SH-SY5Y (cell line): ENCODE measurements around the gene KCNJ1.

Experiments used
- GATA2 ChIP-seq: IDR thresholded peaks from 2 replicates; pipeline ENCODE4 v1.6.1; 2011; ENCODE audit warnings: mild to moderate bottlenecking, low read depth, low read length
- GATA3 ChIP-seq: IDR thresholded peaks from 2 replicates; pipeline ENCODE4 v1.6.1; 2011; ENCODE audit warnings: low read depth, mild to moderate bottlenecking, low read length, moderate library complexity

The KCNJ1 gene

DNA sequence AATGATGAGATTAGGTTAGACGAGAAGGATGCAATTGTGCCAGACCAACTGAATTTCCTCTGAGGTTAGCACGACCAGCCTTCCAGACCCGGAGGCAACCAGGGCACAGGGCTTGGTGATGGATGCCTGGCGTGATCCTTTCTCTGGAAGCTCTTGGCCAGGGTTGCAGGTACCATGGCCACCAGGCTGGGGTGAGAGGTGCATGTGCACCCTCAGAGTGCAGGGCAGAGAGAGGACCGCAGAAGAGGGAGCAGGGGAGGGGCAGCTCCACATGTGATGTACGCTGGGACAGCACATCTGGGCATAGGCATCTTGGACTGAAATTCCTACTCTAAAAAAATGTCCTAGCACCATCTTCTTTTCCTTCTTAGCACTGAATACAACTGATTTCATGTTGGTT, 10.9 kb downstream of the KCNJ1 start:
- TF ChIP-seq GATA3, result no peak
- no peak for TF ChIP-seq GATA2

- no peak for TF ChIP-seq GATA2
- no peak for TF ChIP-seq GATA3
Observed at GRCh38 chr11:128854841-128855240, 12.3 kb downstream of the KCNJ1 start.

DNA sequence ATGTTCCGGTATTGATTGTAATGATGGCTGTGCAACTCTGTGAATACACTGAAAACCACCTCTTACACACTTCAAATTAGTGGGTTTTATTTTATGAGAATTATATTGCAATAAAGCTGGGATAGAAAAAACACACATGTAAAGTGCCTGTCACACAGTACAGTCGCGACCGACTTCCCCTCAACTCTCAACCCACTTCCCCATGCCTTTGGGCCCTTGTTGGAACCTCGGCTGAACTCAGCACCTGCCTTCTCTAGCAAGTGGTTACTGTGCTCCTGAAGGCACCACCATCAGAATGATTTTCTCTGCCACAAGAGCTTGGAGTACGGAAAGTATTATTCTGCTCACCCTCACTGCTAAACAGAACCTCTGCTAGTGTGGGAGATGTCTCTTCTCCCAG, 13.5 kb downstream of the KCNJ1 start:
- TF ChIP-seq GATA3, result no peak

GRCh38 chr11:128852327-128853023, 14.6 kb downstream of the KCNJ1 start:
- TF ChIP-seq GATA3, result no peak
- no peak for TF ChIP-seq GATA2

- TF ChIP-seq GATA3, result no peak
- no peak for TF ChIP-seq GATA2
Observed at GRCh38 chr11:128848815-128849455, 18.2 kb downstream of the KCNJ1 start.

DNA sequence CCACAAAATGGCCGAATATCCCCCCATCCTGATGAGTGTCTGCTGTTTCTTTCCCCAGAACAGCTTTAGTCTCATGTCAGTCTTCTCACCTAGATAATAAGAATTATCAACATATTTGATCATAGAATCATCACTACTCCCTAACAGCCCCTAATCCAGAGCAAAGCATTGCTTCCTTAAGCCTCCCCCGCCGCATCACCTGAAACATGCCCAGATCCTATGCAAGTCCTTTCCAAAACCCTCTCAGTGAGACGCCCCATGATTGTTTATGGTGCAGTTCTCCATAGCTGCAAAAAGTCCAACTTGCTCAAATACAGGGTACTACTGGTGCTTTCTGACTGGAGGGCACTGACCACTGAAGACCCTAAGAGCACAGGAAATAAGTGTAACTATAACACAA, 20.1 kb downstream of the KCNJ1 start:
- TF ChIP-seq GATA2, result no peak
- no peak for TF ChIP-seq GATA3

GRCh38 chr11:128845334-128845780, 21.7 kb downstream of the KCNJ1 start:
- TF ChIP-seq GATA3, result no peak
- TF ChIP-seq GATA2, result no peak

DNA sequence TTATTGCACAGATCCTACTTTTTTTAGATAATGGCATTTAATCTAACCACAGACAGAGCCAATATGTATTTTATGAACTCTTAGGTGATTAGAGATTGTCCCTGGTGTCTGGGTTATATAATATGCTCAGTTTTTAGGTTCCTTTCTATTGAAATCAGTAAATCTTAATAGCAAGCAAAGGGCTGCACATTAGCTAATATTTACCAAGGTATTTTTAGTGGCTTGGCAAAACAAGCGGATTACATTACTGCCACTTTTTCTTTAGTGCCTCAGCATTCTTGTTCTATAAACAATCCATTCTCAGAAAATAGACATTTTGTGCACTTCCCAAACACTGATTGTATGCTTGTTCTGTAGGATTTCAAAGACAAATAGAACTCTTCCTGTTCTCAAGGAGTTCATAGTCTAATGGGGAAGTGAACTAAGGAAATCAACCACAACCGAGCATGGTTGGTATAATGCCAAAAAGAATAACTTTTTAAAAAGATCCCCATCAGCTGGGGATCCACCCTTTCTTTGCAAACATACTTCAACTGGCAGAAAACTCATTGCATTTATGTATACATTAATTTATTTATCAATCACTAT, 23.8 kb downstream of the KCNJ1 start:
- no peak for TF ChIP-seq GATA2
- TF ChIP-seq GATA3, result no peak

- TF ChIP-seq GATA2, result no peak
- TF ChIP-seq GATA3, result no peak
Observed at GRCh38 chr11:128841461-128842072, 25.5 kb downstream of the KCNJ1 start.

- TF ChIP-seq GATA2 (no peak), GATA3 (no peak)
Observed at GRCh38 chr11:128840783-128841182, 26.3 kb downstream of the KCNJ1 start.

- TF ChIP-seq GATA3 (no peak), GATA2 (no peak)
Observed at GRCh38 chr11:128840137-128840536, 27.0 kb downstream of the KCNJ1 start.

DNA sequence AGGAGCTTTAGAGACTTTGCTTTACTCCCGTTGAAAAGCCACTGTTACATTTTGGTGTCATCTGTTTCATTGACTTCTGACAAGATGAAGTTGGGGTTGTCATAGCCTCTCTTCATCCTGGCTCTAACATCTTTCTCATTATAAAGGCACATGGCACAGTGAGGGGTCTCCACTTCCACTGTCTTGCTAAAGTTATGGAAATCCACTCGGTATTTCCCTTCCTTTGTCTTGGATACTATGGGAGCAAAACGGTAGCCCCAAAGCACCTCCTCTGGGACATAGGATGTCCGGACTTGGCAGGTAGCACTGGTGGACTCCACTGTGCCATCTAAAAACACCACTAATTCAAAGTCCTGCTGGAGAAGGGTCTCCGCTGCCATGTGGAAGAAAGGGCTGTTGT, 28.0 kb downstream of the KCNJ1 start:
- TF ChIP-seq GATA3 (no peak), GATA2 (no peak)

DNA sequence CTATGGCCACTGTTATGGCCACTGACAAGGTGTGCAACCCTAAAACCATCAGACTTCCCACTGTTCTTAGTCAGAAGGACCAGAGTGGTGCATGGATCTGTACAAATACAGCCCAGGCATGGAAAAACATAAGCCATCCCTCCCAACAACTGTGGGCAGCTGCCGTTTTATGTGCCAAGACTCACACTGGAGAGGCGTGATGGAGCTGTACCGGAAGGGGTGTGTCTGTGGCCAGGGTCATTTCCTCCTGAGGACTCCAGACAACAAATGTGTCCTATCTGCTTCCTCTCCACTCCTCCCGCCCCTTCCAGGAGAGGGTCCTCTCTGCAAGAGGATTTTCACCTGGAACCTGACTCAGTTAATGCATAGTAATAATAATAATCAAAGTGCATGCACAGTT, 29.5 kb downstream of the KCNJ1 start:
- no peak for TF ChIP-seq GATA2
- TF ChIP-seq GATA3, result no peak

DNA sequence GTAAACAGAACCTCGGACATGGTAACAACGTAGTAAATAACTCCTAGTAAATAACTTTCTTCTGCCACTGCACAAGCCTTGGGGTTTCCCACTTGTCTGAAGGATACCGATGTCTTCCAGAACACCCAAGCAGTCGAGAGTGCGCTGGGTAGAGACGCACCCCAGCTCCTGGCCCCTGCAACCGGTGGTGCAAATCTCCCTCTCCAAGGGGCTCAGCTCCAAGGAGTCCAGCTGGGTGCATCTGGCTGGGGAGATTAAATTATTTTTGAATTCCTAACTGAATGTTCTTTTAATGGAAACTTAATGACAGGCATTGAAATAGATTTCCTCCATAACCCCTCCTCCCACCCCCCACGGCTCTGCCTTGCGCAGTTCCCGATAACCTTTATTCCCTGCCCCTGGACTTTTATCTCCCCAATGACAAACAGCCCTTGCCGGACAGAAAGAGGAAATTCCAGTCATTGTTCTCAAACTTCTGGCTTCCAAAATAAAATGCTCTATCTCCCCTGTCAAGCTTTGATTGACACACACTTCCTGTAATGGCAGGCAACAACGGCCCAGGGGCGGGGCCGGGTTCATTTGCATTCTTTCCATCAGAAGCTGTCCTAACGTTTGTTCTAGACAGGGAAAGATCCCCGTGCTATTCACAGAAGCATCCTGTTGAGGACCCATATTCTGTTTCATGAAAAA, 31.2 kb downstream of the KCNJ1 start:
- TF ChIP-seq GATA3, result no peak
- no peak for TF ChIP-seq GATA2
